GM19463 (cell line): Measurements from ENCODE around the gene C1orf159.
"Not testable (repeated sequence)": the region's sequence is repeated elsewhere in the genome, so short reads cannot be mapped to it uniquely, and the experiment has no call there.

Source experiments
- ATAC-seq: cut with Tn5 transposase; IDR thresholded peaks from one replicate; pipeline ENCODE4 v1.9.1; 2021; ENCODE audit warnings: mild to moderate bottlenecking, moderate library complexity; ENCODE audit not compliant: unreplicated experiment

The C1orf159 gene

DNA sequence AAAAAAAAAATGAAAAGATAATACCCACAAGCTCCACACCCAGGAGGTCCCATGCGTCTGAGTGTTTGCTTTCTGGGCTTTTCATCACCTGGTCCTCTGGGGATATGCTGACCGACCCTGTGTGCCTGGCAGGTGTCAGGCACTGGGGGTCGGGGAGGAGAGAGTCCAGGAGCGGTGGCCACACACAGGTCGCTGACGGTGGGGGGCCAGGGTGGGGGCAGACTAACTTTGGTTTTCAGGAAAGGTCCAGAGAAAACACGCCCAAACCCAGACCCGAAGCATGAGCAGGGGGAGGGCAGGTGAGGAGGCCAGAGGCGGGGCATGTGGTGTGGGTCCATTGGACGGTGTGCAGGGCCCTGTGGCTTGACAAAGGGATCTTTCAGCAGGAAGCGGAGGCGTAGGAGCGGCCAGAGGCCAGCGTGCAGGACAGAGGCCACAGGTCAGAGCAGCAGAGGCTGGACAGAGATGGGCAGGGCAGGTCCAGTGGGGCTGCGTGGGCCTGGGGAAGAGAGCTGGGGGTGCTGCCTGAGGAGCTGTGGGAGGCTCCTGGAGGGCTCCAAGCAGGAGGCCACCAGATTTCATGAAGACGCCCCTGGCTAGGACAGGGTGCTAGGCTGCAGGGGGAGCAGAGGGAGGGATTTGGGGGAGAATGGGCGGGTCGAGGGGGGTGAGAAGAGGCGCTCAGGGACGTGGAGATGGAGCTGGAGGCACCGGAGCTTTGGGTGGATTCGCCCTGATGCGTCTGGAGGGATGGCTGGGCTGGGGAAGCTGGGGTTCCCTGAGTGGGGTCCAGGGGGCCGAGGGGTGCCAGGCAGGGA is 57.6 kb downstream of the C1orf159 start:
- ATAC-seq: no peak

DNA sequence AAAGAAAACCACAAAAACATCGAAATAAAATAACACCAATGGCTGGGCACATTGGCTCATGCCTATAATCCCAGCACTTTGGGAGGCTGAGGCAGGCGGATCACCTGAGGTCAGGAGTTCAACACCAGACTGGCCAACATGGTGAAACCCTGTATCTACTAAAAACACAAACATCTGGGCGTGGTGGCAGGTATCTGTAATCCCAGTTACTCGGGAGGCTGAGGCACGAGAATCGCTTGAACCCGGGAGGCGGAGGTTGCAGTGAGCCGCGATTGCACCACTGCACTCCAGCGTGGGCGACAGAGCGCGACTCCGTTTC is 58.2 kb downstream of the C1orf159 start:
- not testable (repeated sequence) for ATAC-seq

GRCh38 chr1:1055841-1056736 is 59.8 kb downstream of the C1orf159 start:
- ATAC-seq: no peak

DNA sequence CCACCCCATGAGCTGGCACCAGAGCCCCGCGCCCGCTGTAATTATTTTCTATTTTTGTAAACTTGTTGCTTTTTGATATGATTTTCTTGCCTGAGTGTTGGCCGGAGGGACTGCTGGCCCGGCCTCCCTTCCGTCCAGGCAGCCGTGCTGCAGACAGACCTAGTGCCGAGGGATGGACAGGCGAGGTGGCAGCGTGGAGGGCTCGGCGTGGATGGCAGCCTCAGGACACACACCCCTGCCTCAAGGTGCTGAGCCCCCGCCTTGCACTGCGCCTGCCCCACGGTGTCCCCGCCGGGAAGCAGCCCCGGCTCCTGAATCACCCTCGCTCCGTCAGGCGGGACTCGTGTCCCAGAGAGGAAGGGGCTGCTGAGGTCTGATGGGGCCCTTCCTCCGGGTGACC is 60.9 kb downstream of the C1orf159 start:
- no peak for ATAC-seq

GRCh38 chr1:1054099-1054700 is 61.7 kb downstream of the C1orf159 start:
- no peak for ATAC-seq

DNA sequence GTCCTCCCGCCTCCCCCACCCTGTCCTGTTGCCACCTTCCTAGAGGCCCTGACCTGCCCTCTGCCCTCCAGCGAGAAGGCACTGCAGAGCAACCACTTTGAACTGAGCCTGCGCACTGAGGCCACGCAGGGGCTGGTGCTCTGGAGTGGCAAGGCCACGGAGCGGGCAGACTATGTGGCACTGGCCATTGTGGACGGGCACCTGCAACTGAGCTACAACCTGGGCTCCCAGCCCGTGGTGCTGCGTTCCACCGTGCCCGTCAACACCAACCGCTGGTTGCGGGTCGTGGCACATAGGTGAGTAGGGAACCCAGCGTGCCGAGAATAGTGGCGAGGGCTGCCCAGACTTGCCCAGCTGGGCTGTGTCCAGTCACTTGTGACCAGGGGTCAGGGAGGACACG is 62.2 kb downstream of the C1orf159 start:
- no peak for ATAC-seq

DNA sequence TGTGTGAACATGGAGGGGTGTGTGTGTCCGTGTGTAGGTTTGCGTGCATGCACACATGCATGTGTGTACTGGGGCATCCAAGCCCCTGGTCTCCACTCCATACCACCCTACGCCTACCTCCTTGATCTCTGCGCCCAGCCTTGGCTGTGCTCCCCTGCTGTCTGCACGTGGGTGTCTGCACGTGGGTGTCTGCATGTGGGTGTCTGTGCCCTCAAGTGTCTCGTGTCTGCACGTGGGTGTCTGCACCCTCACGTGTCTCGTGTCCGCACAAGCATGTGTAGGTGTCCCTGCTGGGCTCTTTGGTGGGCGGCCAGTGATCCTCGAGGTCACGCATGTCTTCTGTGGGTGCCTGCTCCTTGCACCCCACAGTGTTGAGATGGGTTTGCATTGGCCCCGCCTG is 62.9 kb downstream of the C1orf159 start:
- ATAC-seq: no peak

DNA sequence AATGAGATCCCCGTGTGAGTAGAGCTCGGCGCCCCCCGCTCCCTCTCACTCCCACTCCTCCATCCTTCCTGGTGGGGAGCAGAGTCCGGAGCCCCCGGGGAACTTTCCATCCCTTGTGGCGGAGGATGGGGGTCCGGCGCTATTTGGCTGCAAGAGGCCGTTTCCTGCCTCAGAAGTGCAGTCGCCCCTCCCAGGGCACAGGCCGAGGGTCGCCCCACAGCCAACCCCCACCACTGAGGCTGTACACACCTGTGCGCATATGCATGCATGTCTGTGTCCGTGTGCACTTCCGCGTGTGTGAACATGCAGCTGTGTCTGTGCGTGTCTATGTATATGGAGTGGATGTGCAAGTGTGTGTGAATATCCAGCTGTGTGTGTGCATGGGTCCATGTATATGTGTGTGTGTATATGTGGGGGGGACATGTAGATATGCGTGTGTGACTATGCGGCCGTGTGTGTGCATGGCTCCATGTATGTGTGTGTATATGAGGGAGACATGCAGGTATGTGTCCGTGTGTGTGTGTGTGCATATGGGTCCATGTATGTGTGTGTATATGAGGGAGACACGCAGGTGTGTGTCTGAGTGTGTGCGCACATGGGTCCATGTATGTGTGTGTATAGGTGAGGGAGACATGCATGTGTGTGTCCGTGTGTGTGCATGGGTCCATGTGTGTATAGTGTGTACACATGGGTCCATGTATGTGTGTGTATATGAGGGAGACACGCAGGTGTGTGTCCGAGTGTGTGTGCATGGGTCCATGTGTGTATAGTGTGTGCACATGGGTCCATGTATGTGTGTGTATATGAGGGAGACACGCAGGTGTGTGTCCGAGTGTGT is 63.7 kb downstream of the C1orf159 start:
- ATAC-seq: no peak

DNA sequence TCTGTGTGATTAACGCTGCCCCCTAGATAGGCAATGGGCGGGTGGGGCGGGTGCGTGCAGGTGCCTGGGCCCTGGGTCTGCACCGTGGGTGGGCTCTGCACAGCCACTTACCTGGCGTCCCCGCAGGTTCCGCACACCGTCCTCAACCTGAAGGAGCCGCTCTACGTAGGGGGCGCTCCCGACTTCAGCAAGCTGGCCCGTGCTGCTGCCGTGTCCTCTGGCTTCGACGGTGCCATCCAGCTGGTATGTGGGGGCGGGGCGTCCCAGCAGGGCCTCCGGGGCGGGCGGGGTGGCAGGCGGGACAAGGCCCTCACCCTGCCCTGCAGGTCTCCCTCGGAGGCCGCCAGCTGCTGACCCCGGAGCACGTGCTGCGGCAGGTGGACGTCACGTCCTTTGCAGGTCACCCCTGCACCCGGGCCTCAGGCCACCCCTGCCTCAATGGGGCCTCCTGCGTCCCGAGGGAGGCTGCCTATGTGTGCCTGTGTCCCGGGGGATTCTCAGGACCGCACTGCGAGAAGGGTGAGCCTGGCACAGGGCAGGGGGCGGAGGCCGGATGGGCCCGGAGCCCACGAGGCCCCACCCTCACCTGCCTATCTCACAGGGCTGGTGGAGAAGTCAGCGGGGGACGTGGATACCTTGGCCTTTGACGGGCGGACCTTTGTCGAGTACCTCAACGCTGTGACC is 64.6 kb downstream of the C1orf159 start:
- ATAC-seq: no peak

- ATAC-seq: no peak
These were observed 65.3 kb downstream of the C1orf159 start for GRCh38 chr1:1050577-1051052.

DNA sequence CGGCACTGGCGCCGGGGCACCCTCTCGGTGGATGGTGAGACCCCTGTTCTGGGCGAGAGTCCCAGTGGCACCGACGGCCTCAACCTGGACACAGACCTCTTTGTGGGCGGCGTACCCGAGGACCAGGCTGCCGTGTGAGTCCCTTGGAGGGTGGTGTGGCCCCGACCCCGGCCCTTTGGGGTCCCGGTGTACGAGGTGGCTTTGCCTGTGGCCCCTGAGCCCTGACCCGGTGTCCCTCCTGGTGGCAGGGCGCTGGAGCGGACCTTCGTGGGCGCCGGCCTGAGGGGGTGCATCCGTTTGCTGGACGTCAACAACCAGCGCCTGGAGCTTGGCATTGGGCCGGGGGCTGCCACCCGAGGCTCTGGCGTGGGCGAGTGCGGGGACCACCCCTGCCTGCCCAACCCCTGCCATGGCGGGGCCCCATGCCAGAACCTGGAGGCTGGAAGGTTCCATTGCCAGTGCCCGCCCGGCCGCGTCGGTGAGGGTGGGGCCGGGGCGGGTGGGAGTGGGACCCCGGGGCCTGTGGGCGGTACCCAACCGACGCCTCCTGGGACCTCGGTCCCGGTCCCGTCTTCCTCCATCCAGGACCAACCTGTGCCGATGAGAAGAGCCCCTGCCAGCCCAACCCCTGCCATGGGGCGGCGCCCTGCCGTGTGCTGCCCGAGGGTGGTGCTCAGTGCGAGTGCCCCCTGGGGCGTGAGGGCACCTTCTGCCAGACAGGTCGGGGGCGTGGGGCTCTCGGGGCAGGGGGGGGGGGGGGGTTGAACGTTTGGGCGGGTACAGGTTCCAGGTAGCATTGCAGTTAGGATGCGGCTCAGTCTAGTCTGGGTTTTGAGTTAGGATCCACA is 66.3 kb downstream of the C1orf159 start:
- no peak for ATAC-seq

- ATAC-seq: no peak
These were observed 67.1 kb downstream of the C1orf159 start for GRCh38 chr1:1048765-1049164.

DNA sequence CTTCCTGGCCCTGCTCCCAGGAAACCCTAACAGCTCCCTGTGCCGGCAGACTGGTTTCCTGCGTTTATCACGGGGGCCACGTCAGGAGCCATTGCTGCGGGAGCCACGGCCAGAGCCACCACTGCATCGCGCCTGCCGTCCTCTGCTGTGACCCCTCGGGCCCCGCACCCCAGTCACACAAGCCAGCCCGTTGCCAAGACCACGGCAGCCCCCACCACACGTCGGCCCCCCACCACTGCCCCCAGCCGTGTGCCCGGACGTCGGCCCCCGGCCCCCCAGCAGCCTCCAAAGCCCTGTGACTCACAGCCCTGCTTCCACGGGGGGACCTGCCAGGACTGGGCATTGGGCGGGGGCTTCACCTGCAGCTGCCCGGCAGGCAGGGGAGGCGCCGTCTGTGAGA is 67.9 kb downstream of the C1orf159 start:
- no peak for ATAC-seq

- ATAC-seq: no peak
These were observed 68.5 kb downstream of the C1orf159 start for GRCh38 chr1:1047407-1047806.

- ATAC-seq: no peak
These were observed 69.1 kb downstream of the C1orf159 start for GRCh38 chr1:1046767-1047166.

GRCh38 chr1:1046243-1046642 is 69.6 kb downstream of the C1orf159 start:
- ATAC-seq: no peak

DNA sequence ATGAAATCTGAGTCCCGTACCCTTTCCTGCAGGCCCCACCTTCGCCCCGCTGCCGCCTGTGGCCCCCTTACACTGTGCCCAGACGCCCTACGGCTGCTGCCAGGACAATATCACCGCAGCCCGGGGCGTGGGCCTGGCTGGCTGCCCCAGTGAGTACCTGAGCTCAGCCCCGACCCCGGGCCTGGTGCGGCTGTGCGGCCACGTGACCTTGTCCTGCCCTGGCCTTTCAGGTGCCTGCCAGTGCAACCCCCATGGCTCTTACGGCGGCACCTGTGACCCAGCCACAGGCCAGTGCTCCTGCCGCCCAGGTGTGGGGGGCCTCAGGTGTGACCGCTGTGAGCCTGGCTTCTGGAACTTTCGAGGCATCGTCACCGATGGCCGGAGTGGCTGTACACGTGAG is 70.8 kb downstream of the C1orf159 start:
- ATAC-seq: no peak

DNA sequence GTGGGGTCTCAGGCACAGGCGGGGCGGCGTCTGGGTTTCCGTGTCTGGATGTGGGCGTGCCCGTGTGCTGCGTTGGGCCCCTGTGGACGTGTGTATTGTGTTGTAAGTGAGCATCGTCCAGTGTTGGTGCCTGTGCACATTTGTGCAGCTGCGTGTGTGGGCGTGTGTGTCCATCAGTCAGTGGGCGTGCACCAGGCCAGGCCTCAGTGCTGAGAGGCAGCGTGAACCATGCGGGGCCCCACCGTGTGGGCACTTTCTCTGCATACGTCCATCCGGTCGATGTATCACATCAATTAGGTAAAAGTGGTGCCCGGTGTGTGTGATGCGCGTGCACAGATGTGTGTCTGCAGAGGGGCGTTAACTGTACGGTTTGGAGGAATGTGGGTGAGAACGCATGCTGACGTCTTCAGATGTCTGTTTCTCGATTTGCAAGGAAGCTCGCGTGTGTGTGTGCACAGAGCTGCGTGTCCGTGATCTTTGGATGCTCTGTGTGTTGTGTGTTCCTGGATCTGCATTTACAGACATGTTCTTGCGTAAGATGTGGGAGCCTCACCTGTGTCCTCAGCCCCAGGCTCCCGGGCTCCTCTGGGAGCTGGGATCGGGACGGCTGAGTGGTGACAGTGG is 71.3 kb downstream of the C1orf159 start:
- ATAC-seq: no peak

- no peak for ATAC-seq
These were observed 72.0 kb downstream of the C1orf159 start for GRCh38 chr1:1043921-1044320.
